ENCODE results near the gene ADAM8.

The ADAM8 gene

DNA sequence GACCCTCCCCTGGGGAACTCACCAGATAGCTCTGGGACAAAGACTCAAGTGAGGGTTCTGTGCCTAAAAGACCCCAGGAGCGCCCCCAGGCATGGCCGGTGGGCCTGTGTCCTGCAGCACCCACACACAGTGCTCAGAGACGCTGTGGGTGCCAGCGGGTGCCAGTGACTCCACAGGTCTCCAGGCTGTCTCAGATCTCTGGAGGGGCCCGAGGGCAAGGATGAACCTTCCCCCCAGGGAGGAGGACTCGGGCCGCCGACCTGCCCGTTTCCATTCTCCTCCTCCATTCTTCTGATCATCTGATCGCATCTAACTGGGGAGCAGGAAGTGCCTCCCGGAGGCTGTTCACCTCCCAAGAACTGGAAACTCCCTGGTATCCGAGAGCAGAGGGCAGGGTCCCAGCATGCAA, 980 bp downstream of the ADAM8 start:
- Histone ChIP-seq H3K4me3 (ENCODE audit: low read length) (no peak overlapping the region), H3K27me3 (ENCODE audit: control insufficient read depth, insufficient read depth, low read length) (no peaks in the 10 kb centered on the region), H3K27ac (ENCODE audit: low read length) (no peak overlapping the region), H3K36me3 (ENCODE audit: control insufficient read depth, insufficient read depth, low read length) (no peaks in the 10 kb centered on the region), H3K9me3 (ENCODE audit: control insufficient read depth, insufficient read depth, low read length) (no peaks in the 10 kb centered on the region), H3K4me1 (ENCODE audit: control insufficient read depth, insufficient read depth, low read length) (peaks cover 7% of the 10 kb centered on the region)
- DNase-seq (ENCODE audit: low read depth, low spot score) = no peak
- WGBS (ENCODE audit: insufficient coverage, insufficient read length) = no CpG with 5 or more reads among the region's 12 CpGs

DNA sequence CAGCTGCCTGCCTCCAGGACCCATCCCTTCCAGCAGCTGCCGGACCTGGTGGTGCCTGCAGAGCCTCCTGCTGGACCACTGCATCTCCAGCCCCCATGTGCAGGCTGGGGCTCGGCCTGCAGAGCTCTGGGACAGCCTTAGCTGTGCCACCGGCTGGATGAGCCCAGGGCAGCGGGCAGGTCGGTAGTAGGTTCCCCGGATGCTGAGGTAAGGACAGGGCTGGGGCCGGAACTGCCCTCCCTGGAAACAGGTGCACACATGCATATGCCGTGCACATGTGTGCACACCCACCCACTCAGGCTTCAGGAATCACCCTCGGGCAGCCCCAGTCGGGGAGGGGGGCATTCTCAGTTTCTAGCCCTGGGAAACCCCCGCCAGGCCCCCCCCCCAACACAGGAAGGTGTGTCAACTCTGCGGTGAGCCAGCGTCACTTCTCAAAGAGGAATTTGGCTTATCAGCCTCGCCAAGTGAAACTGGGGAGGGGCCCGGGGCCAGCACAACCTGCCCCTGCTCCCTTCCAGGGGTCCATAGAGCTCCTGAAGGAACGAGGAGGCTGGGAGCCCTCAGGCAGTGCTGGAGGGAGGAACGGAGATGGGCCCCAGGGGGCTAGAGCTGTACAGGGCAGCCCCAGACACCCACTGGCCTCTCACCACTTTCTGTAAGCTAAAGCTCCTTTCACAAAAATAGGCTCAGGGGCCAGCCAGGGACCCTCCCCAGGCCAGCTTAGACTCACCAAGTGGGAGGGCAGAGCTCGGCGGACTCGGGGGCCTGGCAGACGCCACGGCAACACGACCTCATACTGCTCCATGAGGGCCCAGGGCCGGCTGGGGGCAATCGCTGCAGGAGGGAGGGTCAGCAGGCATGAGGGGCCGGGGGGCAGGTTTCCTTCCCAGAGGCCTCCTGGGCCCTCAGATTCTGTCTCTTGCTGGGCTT, 1.7 kb downstream of the ADAM8 start:
- no peak overlapping the region for H3K27ac ChIP-seq (ENCODE audit: low read length)
- H3K27me3 ChIP-seq (ENCODE audit: control insufficient read depth, insufficient read depth, low read length) = no peaks in the 10 kb centered on the region
- no peaks in the 10 kb centered on the region for H3K36me3 ChIP-seq (ENCODE audit: control insufficient read depth, insufficient read depth, low read length)
- H3K4me1 ChIP-seq (ENCODE audit: control insufficient read depth, insufficient read depth, low read length) = peaks cover 7% of the 10 kb centered on the region
- no peaks in the 10 kb centered on the region for H3K9me3 ChIP-seq (ENCODE audit: control insufficient read depth, insufficient read depth, low read length)
- WGBS (ENCODE audit: insufficient coverage, insufficient read length) = no CpG with 5 or more reads among the region's 26 CpGs
- H3K4me3 ChIP-seq (ENCODE audit: low read length) = no peak overlapping the region
- no peak for DNase-seq (ENCODE audit: low read depth, low spot score)

DNA sequence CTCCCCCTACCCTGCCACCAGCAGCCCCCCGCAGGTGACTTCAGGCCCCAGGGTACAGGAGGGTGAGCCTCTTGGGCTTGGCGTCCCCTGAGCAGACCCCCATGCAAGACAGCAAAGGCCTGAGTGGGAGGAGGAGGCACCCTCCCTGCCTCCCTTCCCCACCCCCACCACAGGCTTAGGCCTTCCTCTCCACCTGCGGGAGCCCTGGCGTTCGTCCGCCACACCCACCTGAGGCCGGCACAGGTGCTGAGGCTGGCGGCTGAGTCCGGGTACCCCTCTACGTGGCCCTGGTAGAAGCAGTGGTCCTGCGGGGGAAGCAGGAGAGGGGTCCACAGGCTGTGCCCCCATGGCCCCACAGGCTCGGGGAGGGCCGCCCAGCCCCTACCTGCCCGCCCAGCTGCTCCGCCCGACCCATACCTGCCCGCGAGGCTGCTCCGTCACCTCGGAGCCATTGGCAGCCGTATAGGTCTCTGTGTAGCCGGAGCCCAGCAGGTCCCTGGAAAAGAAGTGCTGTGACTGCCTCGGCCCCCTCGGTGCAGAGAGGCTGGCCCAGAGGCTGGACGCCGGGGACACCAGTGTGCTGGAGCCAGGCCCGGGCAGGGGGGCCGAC, 3.0 kb downstream of the ADAM8 start:
- WGBS (ENCODE audit: insufficient coverage, insufficient read length) = no CpG with 5 or more reads among the region's 28 CpGs
- no peak overlapping the region for H3K27ac ChIP-seq (ENCODE audit: low read length)
- DNase-seq (ENCODE audit: low read depth, low spot score) = no peak
- H3K9me3 ChIP-seq (ENCODE audit: control insufficient read depth, insufficient read depth, low read length) = no peaks in the 10 kb centered on the region
- H3K4me3 ChIP-seq (ENCODE audit: low read length) = no peak overlapping the region
- H3K4me1 ChIP-seq (ENCODE audit: control insufficient read depth, insufficient read depth, low read length) = peaks cover 7% of the 10 kb centered on the region
- no peaks in the 10 kb centered on the region for H3K36me3 ChIP-seq (ENCODE audit: control insufficient read depth, insufficient read depth, low read length)
- no peaks in the 10 kb centered on the region for H3K27me3 ChIP-seq (ENCODE audit: control insufficient read depth, insufficient read depth, low read length)

DNA sequence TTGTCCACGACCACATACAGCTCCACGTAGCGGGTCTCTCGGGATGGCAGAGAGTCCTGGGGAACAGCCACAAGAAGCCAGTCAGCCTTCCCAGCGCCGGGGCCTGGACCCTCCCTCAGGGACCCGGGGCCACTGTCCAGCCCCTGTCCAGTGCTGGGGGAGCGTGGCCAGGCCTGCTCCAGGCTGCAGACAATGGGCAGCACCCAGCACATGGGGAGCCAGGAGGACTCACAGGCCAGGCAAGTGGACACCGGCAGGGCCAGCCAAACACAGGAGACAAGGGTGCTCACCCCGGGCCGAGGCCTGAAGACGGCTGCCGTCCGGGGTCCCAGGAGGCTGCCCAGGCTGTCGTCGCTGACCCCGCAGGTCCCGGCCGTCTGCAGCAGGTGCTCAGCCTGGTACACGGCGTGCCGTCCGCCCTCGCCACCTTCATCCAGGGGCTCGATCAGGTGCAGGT, 3.7 kb downstream of the ADAM8 start:
- WGBS (ENCODE audit: insufficient coverage, insufficient read length) = no CpG with 5 or more reads among the region's 25 CpGs

DNA sequence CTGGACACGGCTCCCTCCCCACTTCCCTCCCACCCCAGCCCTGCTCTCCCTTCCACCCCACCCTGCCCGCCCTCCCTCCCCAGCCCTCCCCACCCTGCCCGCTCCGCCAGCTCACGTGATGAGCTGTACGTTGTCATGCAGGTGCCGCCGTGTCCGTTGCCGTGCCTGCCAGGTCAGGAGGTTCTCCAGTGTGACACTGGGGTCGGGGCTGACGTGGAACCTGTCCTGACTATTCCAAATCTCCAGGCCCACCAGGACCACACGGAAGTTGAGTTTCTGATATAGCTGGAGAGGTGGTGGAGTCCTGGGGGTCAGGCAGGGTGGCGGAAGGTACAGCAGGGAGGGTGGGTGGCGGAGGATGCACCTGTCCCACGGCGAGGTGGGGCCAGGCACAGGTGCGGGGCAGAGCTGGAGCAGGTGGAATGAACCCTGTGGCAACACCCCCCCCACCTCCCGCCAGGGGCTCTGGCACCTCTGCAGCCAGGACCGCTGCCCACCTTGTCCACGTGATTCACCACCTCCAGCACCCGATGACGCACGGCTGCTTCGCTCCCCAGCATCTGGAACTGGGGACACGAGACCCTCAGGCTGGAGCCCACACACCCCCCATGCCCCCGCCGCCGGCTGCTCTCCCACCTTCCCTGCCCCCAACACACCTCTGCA, 4.2 kb downstream of the ADAM8 start:
- no peaks in the 10 kb centered on the region for H3K27me3 ChIP-seq (ENCODE audit: control insufficient read depth, insufficient read depth, low read length)
- no CpG with 5 or more reads among the region's 29 CpGs for WGBS (ENCODE audit: insufficient coverage, insufficient read length)

More for the DNA sequence above, 3.7 kb downstream of the ADAM8 start:
- H3K27ac ChIP-seq (ENCODE audit: low read length) = no peak overlapping the region
- H3K4me3 ChIP-seq (ENCODE audit: low read length) = no peak overlapping the region
- H3K36me3 ChIP-seq (ENCODE audit: control insufficient read depth, insufficient read depth, low read length) = no peaks in the 10 kb centered on the region
- H3K27me3 ChIP-seq (ENCODE audit: control insufficient read depth, insufficient read depth, low read length) = no peaks in the 10 kb centered on the region
- no peak for DNase-seq (ENCODE audit: low read depth, low spot score)
- no peaks in the 10 kb centered on the region for H3K9me3 ChIP-seq (ENCODE audit: control insufficient read depth, insufficient read depth, low read length)
- H3K4me1 ChIP-seq (ENCODE audit: control insufficient read depth, insufficient read depth, low read length) = peaks cover 7% of the 10 kb centered on the region

DNA sequence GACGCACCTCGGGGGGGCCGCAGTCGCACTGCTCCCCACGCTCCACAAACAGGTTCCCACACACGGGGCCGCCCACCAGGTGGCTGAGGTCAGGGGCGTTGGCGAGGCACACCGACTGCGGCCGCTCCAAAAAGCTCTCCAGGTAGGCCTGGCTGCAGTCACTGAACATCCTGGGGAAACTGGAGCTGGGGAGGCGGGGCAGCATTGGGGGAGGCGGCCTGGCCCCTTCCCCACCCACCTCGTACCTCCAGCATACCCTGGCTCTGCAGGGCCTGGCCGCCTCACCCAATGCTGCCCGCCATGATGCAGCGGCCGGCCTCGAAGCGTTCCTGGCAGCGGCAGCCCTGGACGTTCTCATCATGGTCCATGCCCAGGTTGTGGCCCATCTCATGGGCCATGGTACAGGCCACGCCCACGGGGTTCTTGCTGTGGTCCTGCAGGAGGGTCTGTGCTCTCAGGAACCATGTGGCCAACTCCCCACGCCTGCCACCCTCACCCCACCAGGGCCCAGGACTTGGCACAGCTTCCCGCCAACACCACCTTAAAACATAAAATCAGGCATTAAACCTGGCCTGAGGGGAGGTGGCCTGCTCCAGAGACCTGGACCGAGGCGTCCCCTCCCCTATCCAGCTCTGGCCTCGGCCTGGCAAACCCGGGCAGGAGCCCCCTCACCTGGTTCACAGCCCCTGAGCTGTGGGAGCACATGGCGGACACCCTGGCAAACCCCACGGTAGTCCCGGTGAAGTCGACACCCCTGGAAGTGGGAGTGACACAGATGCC, 5.0 kb downstream of the ADAM8 start:
- no peaks in the 10 kb centered on the region for H3K36me3 ChIP-seq (ENCODE audit: control insufficient read depth, insufficient read depth, low read length)
- H3K27ac ChIP-seq (ENCODE audit: low read length) = no peak overlapping the region
- no peaks in the 10 kb centered on the region for H3K9me3 ChIP-seq (ENCODE audit: control insufficient read depth, insufficient read depth, low read length)
- DNase-seq (ENCODE audit: low read depth, low spot score) = no peak
- H3K4me1 ChIP-seq (ENCODE audit: control insufficient read depth, insufficient read depth, low read length) = peaks cover 5% of the 10 kb centered on the region
- no peak overlapping the region for H3K4me3 ChIP-seq (ENCODE audit: low read length)
- H3K27me3 ChIP-seq (ENCODE audit: control insufficient read depth, insufficient read depth, low read length) = no peaks in the 10 kb centered on the region
- WGBS (ENCODE audit: insufficient coverage, insufficient read length) = no CpG with 5 or more reads among the region's 35 CpGs

More for the DNA sequence above, 4.2 kb downstream of the ADAM8 start:
- Histone ChIP-seq H3K36me3 (ENCODE audit: control insufficient read depth, insufficient read depth, low read length) (no peaks in the 10 kb centered on the region), H3K27ac (ENCODE audit: low read length) (no peak overlapping the region), H3K4me3 (ENCODE audit: low read length) (no peak overlapping the region), H3K9me3 (ENCODE audit: control insufficient read depth, insufficient read depth, low read length) (no peaks in the 10 kb centered on the region), H3K4me1 (ENCODE audit: control insufficient read depth, insufficient read depth, low read length) (peaks cover 7% of the 10 kb centered on the region)
- DNase-seq (ENCODE audit: low read depth, low spot score) = no peak

DNA sequence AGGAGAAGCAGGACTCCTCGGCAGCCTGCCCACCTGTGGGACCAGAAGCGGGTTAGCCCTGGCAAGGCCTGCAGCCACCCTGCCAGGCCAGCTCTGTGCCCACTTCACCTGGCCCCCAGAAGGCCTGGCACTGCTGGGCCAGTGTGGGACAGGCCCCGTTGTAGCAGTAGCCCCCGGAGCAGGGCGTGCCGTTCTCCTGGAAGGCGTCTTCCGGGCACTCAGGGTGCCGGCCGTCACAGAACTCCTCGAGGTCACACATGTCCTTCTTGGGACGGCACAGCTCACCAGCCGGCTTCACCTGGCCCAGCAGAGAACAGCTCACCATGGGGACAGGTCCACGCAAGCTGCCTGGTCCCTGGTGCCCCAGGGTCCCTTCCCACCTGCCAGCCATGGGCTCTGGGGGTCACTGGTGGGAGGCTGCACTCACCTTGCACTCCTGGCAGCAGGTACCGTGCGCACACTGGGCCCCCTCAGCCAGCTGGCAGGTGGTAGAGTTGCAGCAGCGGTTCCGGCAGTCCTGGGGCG, 5.8 kb downstream of the ADAM8 start:
- no peaks in the 10 kb centered on the region for H3K36me3 ChIP-seq (ENCODE audit: control insufficient read depth, insufficient read depth, low read length)
- WGBS (ENCODE audit: insufficient coverage, insufficient read length) = no CpG with 5 or more reads among the region's 19 CpGs

DNA sequence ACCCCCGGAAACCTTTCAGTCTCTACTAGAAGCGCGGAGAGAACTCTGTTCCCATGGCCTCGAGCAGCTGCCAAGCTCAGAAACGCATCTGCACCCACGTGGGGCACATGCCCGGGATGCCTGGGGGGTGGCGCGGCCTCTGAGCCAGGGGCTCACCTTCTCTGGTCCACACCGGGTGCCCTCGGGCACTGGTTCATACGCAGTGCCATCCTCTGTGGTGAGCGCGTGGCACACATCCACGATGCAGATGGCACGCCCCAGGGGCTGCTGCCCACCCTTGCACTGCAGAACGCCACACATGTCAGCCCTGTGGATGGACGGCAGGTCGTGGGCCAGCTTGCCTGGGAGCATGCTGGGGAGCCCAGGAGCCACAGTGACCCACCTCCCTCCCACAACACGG, 6.5 kb downstream of the ADAM8 start:
- no peaks in the 10 kb centered on the region for H3K27me3 ChIP-seq (ENCODE audit: control insufficient read depth, insufficient read depth, low read length)
- no peak overlapping the region for H3K4me3 ChIP-seq (ENCODE audit: low read length)
- H3K36me3 ChIP-seq (ENCODE audit: control insufficient read depth, insufficient read depth, low read length) = no peaks in the 10 kb centered on the region
- H3K9me3 ChIP-seq (ENCODE audit: control insufficient read depth, insufficient read depth, low read length) = no peaks in the 10 kb centered on the region
- H3K4me1 ChIP-seq (ENCODE audit: control insufficient read depth, insufficient read depth, low read length) = peaks cover 2% of the 10 kb centered on the region; the same call in 1 of the 2 replicates
- H3K27ac ChIP-seq (ENCODE audit: low read length) = no peak overlapping the region
- DNase-seq (ENCODE audit: low read depth, low spot score) = no peak
- no CpG with 5 or more reads among the region's 20 CpGs for WGBS (ENCODE audit: insufficient coverage, insufficient read length)

More for the DNA sequence above, 5.8 kb downstream of the ADAM8 start:
- Histone ChIP-seq H3K4me3 (ENCODE audit: low read length) (no peak overlapping the region), H3K27ac (ENCODE audit: low read length) (no peak overlapping the region), H3K4me1 (ENCODE audit: control insufficient read depth, insufficient read depth, low read length) (peaks cover 2% of the 10 kb centered on the region; the same call in 1 of the 2 replicates), H3K27me3 (ENCODE audit: control insufficient read depth, insufficient read depth, low read length) (no peaks in the 10 kb centered on the region), H3K9me3 (ENCODE audit: control insufficient read depth, insufficient read depth, low read length) (no peaks in the 10 kb centered on the region)
- DNase-seq (ENCODE audit: low read depth, low spot score) = no peak

DNA sequence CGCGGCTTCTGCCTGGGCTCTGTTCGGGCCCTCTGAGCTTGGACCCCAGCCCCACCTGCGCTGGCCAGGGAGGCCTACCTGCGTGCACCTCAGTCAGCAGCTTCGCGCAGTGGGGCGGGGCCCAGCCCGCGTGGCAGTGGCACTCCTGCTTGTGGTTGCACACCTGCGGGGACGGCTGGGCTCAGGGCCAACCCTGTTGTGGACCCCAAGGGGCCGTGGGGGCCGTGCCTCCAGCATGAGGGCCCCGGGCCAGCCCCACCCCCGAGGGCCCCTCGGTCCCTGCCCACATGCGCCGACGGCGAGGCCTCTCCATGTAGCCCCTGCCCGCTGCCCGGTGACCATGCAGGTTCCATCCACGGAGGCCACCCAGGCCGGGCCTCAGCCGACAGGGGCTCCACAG, 7.3 kb downstream of the ADAM8 start:
- no CpG with 5 or more reads among the region's 26 CpGs for WGBS (ENCODE audit: insufficient coverage, insufficient read length)
- no peak for DNase-seq (ENCODE audit: low read depth, low spot score)
- no peak overlapping the region for H3K27ac ChIP-seq (ENCODE audit: low read length)
- H3K4me1 ChIP-seq (ENCODE audit: control insufficient read depth, insufficient read depth, low read length) = peaks cover 2% of the 10 kb centered on the region; the same call in 1 of the 2 replicates
- H3K36me3 ChIP-seq (ENCODE audit: control insufficient read depth, insufficient read depth, low read length) = no peaks in the 10 kb centered on the region
- H3K27me3 ChIP-seq (ENCODE audit: control insufficient read depth, insufficient read depth, low read length) = no peaks in the 10 kb centered on the region
- no peak overlapping the region; the same call in 1 of the 2 replicates for H3K4me3 ChIP-seq (ENCODE audit: low read length)
- H3K9me3 ChIP-seq (ENCODE audit: control insufficient read depth, insufficient read depth, low read length) = no peaks in the 10 kb centered on the region

Measured in iPS DF 6.9 (cell line).